Renal cortex interstitium (tissue), 11 donors: Measurements from ENCODE around the gene PURB. TPM values are rescaled to one million over a fixed set of nuclear protein-coding genes. Genes with fewer than 3 reads are reported as not detected.
A peak's percentile ranks its signal among the peaks of the same experiment; 100 is the strongest.
"Not testable (repeated sequence)": the region's sequence is repeated elsewhere in the genome, so short reads cannot be mapped to it uniquely, and the experiment has no call there.

Experiments used
- DNase-seq, 11 donors: peaks; one replicate each; pipeline ENCODE4 v3.0.0-alpha.2; 2013; ENCODE audit warnings: low read depth in 9 of 11, low spot score in 4 of 11; ENCODE audit errors: extremely low read depth in 1 of 11
- polyA plus RNA-seq, 3 donors: library from polyadenylated mRNA; unstranded; fragments of 120-200 nt; gene quantifications; one replicate each; pipeline ENCODE4 v1.2.1, GENCODE V29; 2013; ENCODE audit not compliant: insufficient read length in 3 of 3

Gene PURB
- polyA plus RNA-seq, 3 donors, result 33.5 to 41.2 (median 34.9) TPM

DNA sequence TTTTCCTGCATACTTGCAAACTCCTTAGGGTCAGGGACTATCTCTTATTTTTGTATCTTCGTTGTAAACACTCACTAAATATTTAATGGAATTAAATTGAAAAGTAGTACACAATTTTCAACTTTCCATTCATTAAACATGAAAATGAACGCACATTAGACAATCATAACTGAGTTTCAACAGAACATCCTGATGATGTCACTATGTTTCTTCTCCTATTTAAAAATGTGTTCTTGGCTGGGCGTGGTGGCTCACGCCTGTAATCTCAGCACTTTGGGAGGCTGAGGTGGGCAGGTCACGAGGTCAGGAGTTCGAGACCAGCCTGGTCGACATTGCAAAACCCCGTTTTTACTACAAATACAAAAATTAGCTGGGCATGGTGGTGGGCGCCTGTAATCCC is 14.1 kb upstream of the PURB start:
- DNase-seq, result no peak

DNA sequence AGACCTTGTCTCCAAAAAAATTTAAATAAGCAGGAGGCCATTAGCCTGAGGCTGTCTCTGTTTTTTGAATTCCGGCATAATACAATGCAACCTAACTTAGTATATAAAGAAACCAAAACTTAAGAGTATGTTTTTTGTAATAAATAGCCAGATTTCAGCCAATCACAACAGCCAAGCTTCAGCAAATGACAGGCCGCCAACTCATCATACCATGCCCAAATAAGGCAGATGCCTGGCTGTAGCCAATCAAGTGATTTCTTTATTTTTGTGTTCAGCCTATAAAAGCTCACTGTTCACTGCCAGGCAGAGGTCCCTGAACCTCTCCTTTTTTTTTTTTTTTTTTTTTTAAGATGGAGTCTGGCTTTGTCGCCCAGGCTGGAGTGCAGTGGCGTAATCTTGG is 12.7 kb upstream of the PURB start:
- no peak for DNase-seq

DNA sequence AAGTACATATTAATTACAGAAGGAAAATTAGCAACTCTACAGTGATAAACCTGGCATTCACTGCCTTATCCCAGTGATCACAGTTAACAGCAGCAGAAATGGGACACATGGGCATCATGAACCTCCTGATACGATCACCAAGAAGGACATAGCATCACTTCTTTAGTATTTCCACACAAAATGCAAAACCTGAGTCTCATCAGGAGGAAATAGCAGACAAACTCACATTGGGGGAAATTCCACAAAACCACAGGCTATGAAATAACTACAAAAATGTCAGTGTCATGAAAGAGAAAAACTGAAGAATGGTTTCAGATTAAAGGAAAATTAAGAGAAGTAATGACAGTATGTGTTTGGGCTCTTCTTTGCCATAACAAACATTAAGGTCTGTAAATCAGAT is 12.0 kb upstream of the PURB start:
- DNase-seq, result no peak

DNA sequence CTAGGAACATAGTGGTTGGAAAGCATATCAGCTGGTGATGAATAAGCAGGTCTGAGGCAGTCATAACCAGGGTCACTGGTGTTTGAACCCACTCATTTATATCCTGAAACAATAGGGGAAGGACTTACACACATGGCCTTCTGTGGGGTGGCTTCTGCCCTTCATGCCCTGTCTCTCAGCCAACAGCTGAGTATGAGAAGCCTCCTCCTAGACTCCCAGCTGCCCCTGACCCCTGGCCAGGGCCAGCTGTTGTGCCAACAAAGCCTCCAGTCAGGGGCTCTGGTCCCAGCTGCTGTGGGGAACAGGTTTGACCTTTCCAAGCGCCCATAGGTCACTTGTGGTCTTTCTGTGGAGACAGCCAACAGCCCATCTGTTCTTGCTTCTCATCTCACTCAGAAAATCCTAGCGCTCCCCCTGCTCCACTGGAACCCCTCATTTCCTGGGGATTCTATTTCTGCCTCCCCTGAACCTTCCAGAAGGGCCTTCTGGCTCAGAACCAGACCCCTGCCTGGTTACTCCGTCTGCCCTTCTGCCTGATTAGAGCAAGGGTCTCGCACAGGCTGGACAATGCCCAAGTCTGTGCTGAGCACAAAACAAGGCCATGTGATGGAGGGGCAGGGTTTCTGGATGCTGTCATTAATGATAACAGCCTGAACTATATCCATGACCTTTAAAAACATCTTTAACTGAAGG is 9.7 kb upstream of the PURB start:
- DNase-seq, result no peak

DNA sequence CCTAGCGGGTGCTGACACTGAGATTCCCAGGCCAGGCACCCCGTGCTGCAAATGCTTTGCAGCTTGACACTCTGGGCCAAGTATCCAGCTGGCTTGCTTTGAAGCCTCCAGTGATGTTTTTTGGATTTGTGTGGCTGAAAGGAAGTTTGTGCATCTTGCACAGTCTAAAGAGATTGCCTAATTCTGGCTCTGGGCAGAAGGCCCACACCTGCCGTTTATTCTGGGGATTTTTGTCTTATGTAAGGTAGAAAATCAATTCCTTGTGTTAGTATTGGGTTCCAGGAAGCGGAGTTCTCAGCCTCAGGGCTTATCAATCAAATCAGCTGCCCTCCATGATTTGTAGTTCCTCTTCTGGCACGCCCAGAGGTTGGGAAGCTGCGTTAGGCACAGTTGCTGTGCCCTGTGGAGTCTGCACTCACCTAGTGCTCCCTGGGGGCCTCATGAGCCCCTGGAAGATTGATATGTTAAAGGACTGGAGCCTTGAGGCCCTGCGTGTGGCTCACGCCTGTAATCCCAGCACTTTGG is 8.4 kb upstream of the PURB start:
- DNase-seq, result no peak

DNA sequence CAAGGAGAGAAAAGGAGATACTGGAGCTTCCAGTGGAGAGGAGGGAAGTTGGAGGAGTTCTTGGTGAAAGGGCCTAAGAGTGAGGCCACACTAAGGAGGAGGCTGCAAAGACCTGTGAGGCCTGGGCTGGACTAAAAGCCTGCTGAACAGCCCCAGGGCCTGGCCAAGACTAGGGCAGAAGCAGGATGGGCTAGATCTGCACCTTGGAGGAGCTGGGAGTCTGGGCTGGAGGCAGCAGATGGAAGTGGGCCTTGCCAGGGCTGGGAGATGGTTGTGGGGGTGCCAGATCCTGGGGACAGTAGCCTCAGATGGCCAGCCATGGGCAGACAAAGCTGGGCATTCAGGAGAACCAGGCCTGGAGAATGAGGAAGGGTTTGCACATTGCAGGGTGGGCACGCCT is 6.5 kb upstream of the PURB start:
- no peak for DNase-seq

DNA sequence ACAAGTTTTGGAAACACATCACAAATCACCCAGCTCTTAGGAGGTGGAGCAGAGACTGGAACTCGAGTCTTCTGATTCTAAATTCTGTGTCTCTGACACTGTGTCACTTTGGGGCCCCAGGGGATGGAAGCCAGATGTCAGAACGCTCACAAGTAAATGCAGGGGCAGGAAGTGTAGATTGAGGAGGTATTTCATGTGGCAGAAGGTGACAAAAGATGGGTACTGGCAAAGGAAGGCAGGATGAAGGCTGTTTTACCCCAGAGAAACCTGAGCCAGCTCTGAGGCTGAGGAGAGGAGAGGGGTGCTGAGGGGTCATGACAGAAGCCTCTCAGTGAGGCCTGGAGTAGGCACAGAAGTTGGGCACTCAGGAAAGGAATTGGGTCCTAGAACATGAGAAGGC is 6.0 kb upstream of the PURB start:
- DNase-seq, result no peak

DNA sequence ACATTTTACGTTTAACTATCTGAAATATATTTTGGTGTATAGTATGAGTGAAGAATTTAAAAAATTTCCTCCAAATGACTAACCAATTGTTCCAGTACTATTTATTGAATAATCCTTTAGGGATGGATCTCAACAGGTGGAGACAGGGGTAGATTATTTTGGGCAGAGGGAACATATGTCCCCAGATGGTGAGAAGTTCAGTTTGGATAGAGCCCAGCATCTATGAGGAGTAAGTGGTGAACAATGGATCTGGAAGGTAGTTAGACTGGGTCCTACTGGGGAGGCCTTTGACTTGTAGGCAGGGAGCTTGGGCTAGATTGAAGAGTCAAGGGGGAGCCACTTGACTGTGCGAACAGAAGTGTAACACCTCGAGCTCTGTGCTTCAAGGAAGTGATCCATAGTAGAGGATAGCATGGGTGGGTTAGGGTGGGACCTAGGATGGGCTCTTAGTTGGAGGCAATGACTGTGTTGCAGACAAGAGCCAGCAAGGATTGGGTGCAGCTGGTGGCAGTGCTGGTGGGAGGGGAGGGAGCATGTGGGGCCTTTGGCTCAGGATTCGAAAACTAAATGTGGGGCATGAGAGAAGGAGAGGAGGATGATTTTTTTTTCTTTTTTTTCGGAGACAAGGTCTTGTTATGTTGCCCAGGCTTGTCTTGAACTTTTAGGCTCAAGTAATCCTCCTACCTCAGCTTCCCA is 3.9 kb upstream of the PURB start:
- no peak for DNase-seq

DNA sequence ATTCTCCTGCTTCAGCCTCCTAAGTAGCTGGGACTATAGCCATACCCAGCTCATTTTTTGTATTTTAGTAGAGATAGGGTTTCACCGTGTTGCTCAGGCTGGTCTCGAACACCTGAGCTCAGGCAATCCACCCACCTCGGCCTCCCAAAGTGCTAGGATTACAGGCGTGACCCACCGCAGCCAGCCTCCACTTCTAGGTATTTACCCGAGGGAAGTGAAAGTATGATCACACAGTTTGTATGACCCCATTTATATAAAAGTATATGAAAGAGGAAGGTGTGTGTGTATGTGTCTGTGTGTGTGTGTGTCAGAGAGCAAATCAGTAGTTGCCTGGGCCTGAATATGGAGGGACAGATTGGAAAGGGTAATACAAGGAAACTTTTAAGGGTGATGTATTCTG is 2.0 kb upstream of the PURB start:
- DNase-seq, result no peak

DNA sequence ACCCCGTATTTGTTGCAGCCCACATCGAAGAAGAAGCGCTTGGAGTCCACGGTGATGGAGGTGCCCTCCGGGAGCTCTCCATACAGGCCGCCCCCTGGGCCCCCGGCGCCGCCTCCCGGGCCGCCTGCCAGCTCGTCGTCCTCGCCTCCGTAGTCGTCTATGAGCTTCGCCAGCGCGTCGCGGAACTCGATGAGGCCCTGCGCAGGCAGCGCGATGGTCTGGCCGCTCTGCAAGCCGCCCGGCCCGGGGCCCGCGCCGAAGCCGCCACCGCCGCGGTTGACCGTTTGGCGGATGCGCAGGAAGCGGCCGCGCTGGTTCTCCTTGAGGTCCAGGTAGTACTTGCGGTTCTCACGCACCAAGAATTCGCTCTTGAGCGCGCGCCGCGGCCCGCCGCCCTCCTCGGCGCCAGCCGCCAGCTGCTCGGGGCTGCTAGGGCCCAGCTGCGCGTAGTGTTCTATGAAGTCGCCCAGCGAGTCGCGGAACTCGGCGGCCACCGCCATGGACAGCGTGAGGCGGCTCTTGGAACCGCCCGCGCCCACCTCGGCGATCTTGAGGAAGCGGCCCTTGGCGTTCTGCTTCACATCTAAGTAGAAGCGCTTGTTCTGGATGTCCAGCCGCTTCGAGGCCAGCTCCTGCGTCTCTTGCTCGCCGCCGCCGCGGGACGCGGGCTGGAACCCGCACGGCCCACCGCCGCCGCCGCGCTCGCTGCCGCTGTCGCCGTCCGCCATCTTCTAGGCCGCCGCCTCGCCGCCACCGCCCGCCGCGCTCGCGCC is 523 bp downstream of the PURB start:
- DNase-seq, result peak in 9 of 11 donors; percentile 14 to 49 (median 29)

DNA sequence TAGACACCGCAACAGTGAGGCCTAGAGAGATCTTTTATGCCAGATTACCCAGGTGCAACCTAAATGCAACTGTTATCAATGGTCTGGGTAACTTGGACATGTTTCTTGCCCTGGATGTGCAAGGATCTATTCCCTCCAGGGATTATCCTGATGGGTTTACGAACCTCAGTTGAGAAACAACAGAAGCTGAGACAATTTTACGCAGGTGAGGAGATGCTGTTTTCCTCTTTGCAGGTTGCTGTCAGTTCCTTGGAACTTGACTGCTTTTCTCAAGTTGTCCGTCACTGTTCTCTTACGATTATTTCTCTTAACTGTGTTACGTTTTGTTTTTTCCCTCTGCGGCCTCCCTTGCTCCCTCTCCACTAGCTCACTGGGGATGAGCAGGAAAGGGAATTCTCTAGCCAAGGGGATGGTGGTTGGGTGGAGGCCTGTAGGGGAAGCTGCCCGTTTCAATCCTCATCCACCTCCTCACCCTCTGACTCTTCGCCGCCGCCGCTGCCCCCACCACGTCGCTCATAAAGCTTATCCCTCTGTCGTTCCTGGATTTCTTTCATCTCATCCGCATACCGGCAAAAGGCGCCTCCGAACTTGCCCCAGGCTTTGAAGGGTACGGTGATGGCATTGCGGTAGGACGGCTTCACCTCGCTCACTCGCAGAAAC is 1.2 kb downstream of the PURB start:
- DNase-seq, result peak in 1 of 11 donors; percentile 2

DNA sequence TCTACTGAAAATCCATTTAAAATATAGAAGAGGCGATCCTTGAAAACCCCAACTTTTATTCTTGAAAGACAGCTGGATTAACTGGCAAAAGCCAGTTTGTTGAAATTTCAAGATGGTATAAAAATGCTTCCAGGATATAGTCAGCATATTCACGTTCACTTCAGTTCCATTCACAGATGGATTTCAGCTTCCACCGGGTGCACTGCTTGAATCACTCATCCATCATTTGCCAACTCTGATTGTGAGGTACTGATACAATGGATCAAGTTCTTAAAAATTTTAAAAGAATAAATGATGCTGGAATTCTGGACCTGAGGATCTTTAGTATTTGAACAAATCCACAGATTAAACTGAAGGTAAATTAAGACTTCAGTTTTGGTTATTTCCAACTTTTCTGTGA is 2.4 kb downstream of the PURB start:
- DNase-seq, result no peak

DNA sequence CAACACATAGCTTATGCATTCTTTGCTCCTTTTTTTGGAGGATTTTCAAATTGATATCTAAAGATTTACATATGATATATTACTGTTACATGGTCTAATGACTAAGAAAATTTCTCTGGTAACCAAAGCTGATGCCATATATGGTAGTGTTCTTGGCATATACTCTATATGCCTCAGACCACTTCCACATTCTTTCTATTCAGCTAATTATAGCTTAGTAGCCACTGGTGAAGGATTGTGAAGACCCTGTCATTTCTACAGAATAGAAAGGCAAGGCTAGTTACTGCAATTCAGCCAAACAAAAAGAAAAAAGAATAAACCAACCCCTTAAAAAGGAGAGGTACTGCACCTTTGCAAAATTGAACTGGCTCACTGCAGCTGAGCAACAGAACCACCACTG is 3.7 kb downstream of the PURB start:
- peak in 1 of 11 donors; percentile 6 for DNase-seq

DNA sequence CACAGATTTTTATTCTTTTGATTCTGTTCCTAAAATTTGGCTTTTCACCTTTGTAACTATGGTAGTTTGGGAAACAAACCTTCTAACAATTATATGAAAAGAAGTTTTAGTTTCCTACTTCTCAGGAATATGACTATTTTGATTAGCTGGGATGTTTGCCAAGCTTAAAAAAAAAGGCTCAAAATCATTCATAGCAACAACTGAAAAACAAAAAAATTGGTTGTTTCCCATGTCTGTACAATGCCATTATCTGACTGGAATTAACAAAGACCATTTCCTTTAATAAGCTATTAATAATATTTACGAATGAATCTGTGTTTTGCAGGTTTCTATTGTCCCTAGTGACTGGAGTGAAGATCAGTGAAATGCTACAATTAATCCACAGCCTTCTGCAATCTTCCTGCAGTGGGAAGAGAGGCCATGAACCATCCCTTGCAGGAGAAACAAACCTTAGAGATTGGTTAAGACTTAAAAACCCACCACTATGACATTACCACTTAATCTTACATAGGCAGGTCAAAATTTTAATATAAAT is 4.2 kb downstream of the PURB start:
- DNase-seq, result no peak

DNA sequence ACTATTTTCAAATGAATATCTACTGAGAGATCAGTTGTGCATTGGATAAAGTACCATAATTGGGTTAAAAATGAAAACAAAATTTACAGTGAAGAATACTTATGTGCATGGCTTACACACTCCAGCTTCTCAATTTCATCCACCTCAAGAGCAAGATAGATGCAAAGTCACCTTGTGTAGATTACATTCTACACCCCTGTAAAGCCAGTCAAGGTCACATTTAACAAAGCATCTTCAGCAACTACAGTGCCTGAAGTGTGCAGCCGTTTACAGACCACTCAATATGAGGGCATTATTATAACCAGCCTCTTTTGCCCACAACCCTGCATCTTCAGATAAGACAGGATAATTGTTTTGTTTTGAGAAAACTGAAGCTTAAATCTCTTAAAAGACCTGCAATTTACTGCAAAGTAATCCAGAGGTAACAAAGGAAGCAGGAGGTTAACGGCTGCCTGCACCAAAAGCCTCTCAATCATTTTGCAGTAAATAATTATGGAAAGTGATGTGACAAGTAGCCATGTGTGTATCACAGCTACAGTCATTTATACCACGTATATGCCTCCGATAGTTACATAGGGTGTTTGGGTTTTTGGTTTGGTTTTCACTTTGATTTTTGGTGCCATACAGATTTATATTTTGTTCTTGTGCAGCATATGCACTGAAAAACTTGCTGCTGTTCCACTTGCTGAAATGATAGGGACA is 4.9 kb downstream of the PURB start:
- no peak for DNase-seq

DNA sequence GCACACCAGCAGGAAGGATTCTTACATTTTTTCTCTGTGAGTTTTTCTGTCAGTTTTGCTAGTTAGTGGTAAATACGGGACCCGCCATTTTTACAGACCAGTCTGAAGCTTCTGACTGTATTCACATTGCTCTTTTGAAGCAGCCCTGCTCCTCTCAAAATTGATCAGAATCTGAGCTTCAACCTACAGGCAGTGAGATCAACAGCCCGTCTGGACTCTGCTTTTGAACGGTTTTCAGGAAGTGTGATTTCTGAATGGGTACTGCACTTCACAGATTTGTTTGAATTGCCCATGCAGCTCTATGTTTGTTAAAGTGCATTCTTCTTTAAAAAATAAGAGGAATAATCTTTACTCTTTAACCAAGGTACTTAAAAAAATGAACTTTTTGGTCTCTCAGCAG is 8.9 kb downstream of the PURB start:
- DNase-seq, result no peak

DNA sequence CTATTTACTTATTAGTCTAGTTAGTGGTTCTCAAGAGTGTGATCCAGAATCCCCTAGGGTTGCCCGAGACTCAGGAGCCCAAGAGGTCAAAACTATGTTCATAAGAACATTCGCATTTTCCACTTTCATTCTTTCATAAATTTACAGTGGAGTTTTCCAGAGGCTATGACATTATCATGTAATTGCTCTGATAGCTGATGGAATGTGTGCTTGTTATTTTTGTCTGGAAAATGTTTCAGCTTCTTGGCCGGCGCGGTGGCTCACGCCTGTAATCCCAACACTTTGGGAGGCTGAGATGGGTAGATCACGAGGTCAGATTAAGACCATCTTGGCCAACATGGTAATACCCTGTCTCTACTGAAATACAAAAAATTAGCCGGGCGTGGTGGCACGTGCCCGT is 10.1 kb downstream of the PURB start:
- DNase-seq, result no peak

DNA sequence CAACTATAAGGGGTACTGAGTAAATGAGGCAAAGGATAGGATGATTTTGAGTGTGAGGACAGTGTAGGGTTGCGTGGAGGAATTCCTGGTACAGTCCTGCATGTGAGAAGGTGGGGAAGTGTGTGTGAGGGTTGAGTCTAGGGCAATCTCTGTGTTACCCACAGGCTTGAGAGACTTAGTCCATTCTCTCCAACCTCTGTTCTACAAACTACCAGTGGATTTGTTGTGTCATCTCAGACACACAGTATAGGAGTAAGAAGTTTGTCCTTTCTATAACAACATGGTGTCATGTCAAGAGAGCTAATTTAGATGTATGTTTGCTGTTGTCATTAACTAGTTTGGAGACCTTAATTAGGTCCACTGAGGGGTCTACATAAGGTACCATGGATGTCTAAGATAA is 12.5 kb downstream of the PURB start:
- no peak for DNase-seq

DNA sequence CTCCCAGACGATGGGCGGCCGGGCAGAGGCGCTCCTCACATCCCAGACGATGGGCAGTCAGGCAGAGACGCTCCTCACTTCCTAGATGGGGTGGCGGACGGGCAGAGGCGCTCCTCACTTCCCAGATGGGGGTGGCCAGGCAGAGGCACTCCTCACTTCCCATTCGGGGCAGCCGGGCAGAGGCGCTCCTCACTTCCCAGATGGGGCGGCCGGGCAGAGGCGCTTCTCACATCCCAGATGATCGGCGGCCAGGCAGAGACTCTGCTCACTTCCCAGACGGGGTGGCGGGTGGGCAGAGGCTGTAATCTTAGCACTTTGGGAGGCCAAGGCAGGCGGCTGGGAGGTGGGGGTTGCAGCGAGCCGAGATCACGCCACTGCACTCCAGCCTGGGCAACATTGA is 13.4 kb downstream of the PURB start:
- DNase-seq, result not testable (repeated sequence)
